ENCODE data around the gene COL2A1. TPM values are rescaled to one million over a fixed set of nuclear protein-coding genes. Genes with fewer than 3 reads are reported as not detected.

The COL2A1 gene
- polyA plus RNA-seq, 6 donors from 2014 or later: not detected

- ATAC-seq (ENCODE audit: low read depth in 2 of 2): no peak
- DNase-seq: no peak
- Mint-ChIP-seq H3K27me3 (peaks cover 89 to 91% (median 90%) of the 10 kb centered on the region in 3 donors), H3K27ac (peak overlapping the region in 2 of 6 donors; percentile 18 to 49), H3K9me3 (no peaks in the 10 kb centered on the region), H3K4me3 (peak overlapping the region; percentile 59 to 91 (median 85)), H3K36me3 (no peaks in the 10 kb centered on the region), H3K4me1 (peaks cover 32 to 39% (median 34%) of the 10 kb centered on the region in 3 donors)
These were observed 1.9 kb downstream of the COL2A1 start for GRCh38 chr12:48002414-48002730.

GRCh38 chr12:48001505-48002413 is 2.5 kb downstream of the COL2A1 start:
- H3K27me3 Mint-ChIP-seq: peaks cover 87 to 90% (median 89%) of the 10 kb centered on the region in 3 donors
- peak overlapping the region; percentile 59 to 91 (median 85) for H3K4me3 Mint-ChIP-seq
- DNase-seq (peak; percentile 29), ATAC-seq (ENCODE audit: low read depth in 2 of 2) (peak; percentile 37 to 51)
- H3K4me1 Mint-ChIP-seq: peaks cover 32 to 39% (median 34%) of the 10 kb centered on the region in 3 donors
- H3K9me3 Mint-ChIP-seq: no peaks in the 10 kb centered on the region
- H3K27ac Mint-ChIP-seq: peak overlapping the region in 4 of 6 donors; percentile 14 to 86 (median 64)
- no peaks in the 10 kb centered on the region for H3K36me3 Mint-ChIP-seq

- Mint-ChIP-seq H3K36me3 (no peaks in the 10 kb centered on the region), H3K4me1 (peaks cover 32 to 39% (median 34%) of the 10 kb centered on the region in 3 donors), H3K4me3 (peak overlapping the region; percentile 59 to 91 (median 85)), H3K27me3 (peaks cover 82 to 90% (median 89%) of the 10 kb centered on the region in 3 donors), H3K27ac (peak overlapping the region in 2 of 6 donors; percentile 54 to 86), H3K9me3 (no peaks in the 10 kb centered on the region)
- ATAC-seq (ENCODE audit: low read depth in 2 of 2) (no peak), DNase-seq (no peak)
These were observed 3.3 kb downstream of the COL2A1 start for GRCh38 chr12:48000878-48001504.

- Mint-ChIP-seq H3K27me3 (peaks cover 79 to 90% (median 90%) of the 10 kb centered on the region in 3 donors), H3K4me3 (peak overlapping the region in 1 of 8 donors; percentile 59), H3K4me1 (peaks cover 29 to 34% (median 34%) of the 10 kb centered on the region in 3 donors), H3K36me3 (no peaks in the 10 kb centered on the region), H3K27ac (no peak overlapping the region), H3K9me3 (peaks cover 0 to under 1% (median 0%) of the 10 kb centered on the region in 7 donors)
- no peak for ATAC-seq (ENCODE audit: low read depth in 2 of 2)
- DNase-seq: no peak
These were observed 4.5 kb downstream of the COL2A1 start for GRCh38 chr12:47999816-48000215.

- Mint-ChIP-seq H3K4me3 (peak overlapping the region in 1 of 8 donors; percentile 29), H3K4me1 (peaks cover 14 to 16% (median 15%) of the 10 kb centered on the region in 3 donors), H3K27me3 (peaks cover 76 to 89% (median 83%) of the 10 kb centered on the region in 3 donors), H3K36me3 (no peaks in the 10 kb centered on the region), H3K27ac (no peak overlapping the region), H3K9me3 (peaks cover 0 to 1% (median 0%) of the 10 kb centered on the region in 7 donors)
- ATAC-seq (ENCODE audit: low read depth in 2 of 2) (no peak), DNase-seq (no peak)
These were observed 7.0 kb downstream of the COL2A1 start for GRCh38 chr12:47997321-47997720.

- H3K9me3 Mint-ChIP-seq: peaks cover 0 to 1% (median 0%) of the 10 kb centered on the region in 7 donors
- H3K27ac Mint-ChIP-seq: no peak overlapping the region
- DNase-seq: no peak
- H3K36me3 Mint-ChIP-seq: no peaks in the 10 kb centered on the region
- H3K4me3 Mint-ChIP-seq: no peak overlapping the region
- H3K4me1 Mint-ChIP-seq: peaks cover 2 to 16% (median 7%) of the 10 kb centered on the region in 3 donors
- peaks cover 63 to 76% (median 70%) of the 10 kb centered on the region in 3 donors for H3K27me3 Mint-ChIP-seq
- no peak for ATAC-seq (ENCODE audit: low read depth in 2 of 2)
These were observed 8.3 kb downstream of the COL2A1 start for GRCh38 chr12:47995981-47996401.

- Mint-ChIP-seq H3K27me3 (peaks cover 38 to 51% (median 50%) of the 10 kb centered on the region in 3 donors), H3K36me3 (no peaks in the 10 kb centered on the region), H3K27ac (no peak overlapping the region), H3K4me3 (peak overlapping the region in 1 of 8 donors; percentile 25), H3K4me1 (peaks cover 21 to 38% (median 27%) of the 10 kb centered on the region in 3 donors), H3K9me3 (peaks cover 0 to 1% (median 0%) of the 10 kb centered on the region in 7 donors)
- ATAC-seq (ENCODE audit: low read depth in 2 of 2) (no peak), DNase-seq (no peak)
These were observed 10.8 kb downstream of the COL2A1 start for GRCh38 chr12:47993491-47993890.

GRCh38 chr12:47992776-47993175 is 11.5 kb downstream of the COL2A1 start:
- Mint-ChIP-seq H3K36me3 (no peaks in the 10 kb centered on the region), H3K9me3 (peaks cover 0 to 1% (median 0%) of the 10 kb centered on the region in 7 donors), H3K27me3 (peaks cover 31 to 44% (median 43%) of the 10 kb centered on the region in 3 donors), H3K4me3 (no peak overlapping the region), H3K4me1 (peaks cover 25 to 46% (median 30%) of the 10 kb centered on the region in 3 donors), H3K27ac (no peak overlapping the region)
- no peak for ATAC-seq (ENCODE audit: low read depth in 2 of 2)
- DNase-seq: no peak

- Mint-ChIP-seq H3K9me3 (peaks cover 0 to 1% (median 0%) of the 10 kb centered on the region in 7 donors), H3K27me3 (peaks cover 31 to 34% (median 31%) of the 10 kb centered on the region in 3 donors), H3K4me3 (peak overlapping the region in 2 of 8 donors; percentile 41 to 81), H3K27ac (peak overlapping the region in 1 of 6 donors; percentile 59), H3K36me3 (no peaks in the 10 kb centered on the region), H3K4me1 (peaks cover 30 to 60% (median 32%) of the 10 kb centered on the region in 3 donors)
- DNase-seq: no peak
- no peak for ATAC-seq (ENCODE audit: low read depth in 2 of 2)
These were observed 12.9 kb downstream of the COL2A1 start for GRCh38 chr12:47991106-47992061.

GRCh38 chr12:47990351-47991105 is 13.7 kb downstream of the COL2A1 start:
- ATAC-seq (ENCODE audit: low read depth in 2 of 2) (peak; percentile 98 to 100), DNase-seq (peak; percentile 87)
- H3K36me3 Mint-ChIP-seq: no peaks in the 10 kb centered on the region
- peak overlapping the region in 5 of 6 donors; percentile 62 to 90 (median 84) for H3K27ac Mint-ChIP-seq
- H3K4me3 Mint-ChIP-seq: peak overlapping the region in 7 of 8 donors; percentile 37 to 81 (median 60)
- peaks cover 30 to 62% (median 32%) of the 10 kb centered on the region in 3 donors for H3K4me1 Mint-ChIP-seq
- H3K9me3 Mint-ChIP-seq: peaks cover 0 to 1% (median 0%) of the 10 kb centered on the region in 7 donors
- peaks cover 22 to 36% (median 23%) of the 10 kb centered on the region in 3 donors for H3K27me3 Mint-ChIP-seq

GRCh38 chr12:47989666-47990065 is 14.6 kb downstream of the COL2A1 start:
- no peaks in the 10 kb centered on the region for H3K9me3 Mint-ChIP-seq
- peak overlapping the region in 7 of 8 donors; percentile 18 to 81 (median 58) for H3K4me3 Mint-ChIP-seq
- H3K36me3 Mint-ChIP-seq: no peaks in the 10 kb centered on the region
- H3K27me3 Mint-ChIP-seq: peaks cover 14 to 36% (median 19%) of the 10 kb centered on the region in 3 donors
- ATAC-seq (ENCODE audit: low read depth in 2 of 2) (no peak), DNase-seq (no peak)
- H3K4me1 Mint-ChIP-seq: peaks cover 30 to 62% (median 32%) of the 10 kb centered on the region in 3 donors
- peak overlapping the region in 5 of 6 donors; percentile 62 to 90 (median 84) for H3K27ac Mint-ChIP-seq

GRCh38 chr12:47989023-47989417 is 15.3 kb downstream of the COL2A1 start:
- H3K27ac Mint-ChIP-seq: peak overlapping the region in 3 of 6 donors; percentile 41 to 81 (median 80)
- H3K36me3 Mint-ChIP-seq: no peaks in the 10 kb centered on the region
- H3K4me3 Mint-ChIP-seq: no peak overlapping the region
- peaks cover 30 to 62% (median 32%) of the 10 kb centered on the region in 3 donors for H3K4me1 Mint-ChIP-seq
- DNase-seq (no peak), ATAC-seq (ENCODE audit: low read depth in 2 of 2) (no peak)
- H3K27me3 Mint-ChIP-seq: peaks cover 13 to 36% (median 17%) of the 10 kb centered on the region in 3 donors
- H3K9me3 Mint-ChIP-seq: no peaks in the 10 kb centered on the region
